Activated T-cell treated with anti-CD3 and anti-CD28 coated beads, Interleukin-2, amount 50 U/mL, for 24 hours (primary cell): Measurements from ENCODE around the gene RALGPS1.

Experiments
- DNase-seq: peaks from one replicate; pipeline ENCODE4 v3.0.0-alpha.2; 2020
- H3K27ac Mint-ChIP-seq: 2 replicates; pipeline ENCODE4 v1.8.0; 2020; ENCODE audit warnings: mild to moderate bottlenecking, mixed read lengths
- H3K27me3 Mint-ChIP-seq: 2 replicates; pipeline ENCODE4 v1.8.0; 2020; ENCODE audit warnings: mixed read lengths
- H3K36me3 Mint-ChIP-seq: 2 replicates; pipeline ENCODE4 v1.8.0; 2020; ENCODE audit warnings: low read depth, mixed read lengths
- H3K4me1 Mint-ChIP-seq: 2 replicates; pipeline ENCODE4 v1.8.0; 2020; ENCODE audit warnings: low read depth, mixed read lengths
- H3K4me3 Mint-ChIP-seq: 2 replicates; pipeline ENCODE4 v1.8.0; 2020; ENCODE audit warnings: mild to moderate bottlenecking, moderate library complexity, mixed read lengths
- H3K9me3 Mint-ChIP-seq: 2 replicates; pipeline ENCODE4 v1.8.0; 2020; ENCODE audit warnings: mixed read lengths

Gene RALGPS1

GRCh38 chr9:126956917-126957686 is 42.5 kb downstream of the RALGPS1 start:
- Mint-ChIP-seq H3K27me3 (peaks cover 3% of the 10 kb centered on the region), H3K36me3 (no peaks in the 10 kb centered on the region), H3K27ac (no peak overlapping the region), H3K9me3 (no peaks in the 10 kb centered on the region), H3K4me3 (no peak overlapping the region), H3K4me1 (no peaks in the 10 kb centered on the region)
- DNase-seq: no peak

DNA sequence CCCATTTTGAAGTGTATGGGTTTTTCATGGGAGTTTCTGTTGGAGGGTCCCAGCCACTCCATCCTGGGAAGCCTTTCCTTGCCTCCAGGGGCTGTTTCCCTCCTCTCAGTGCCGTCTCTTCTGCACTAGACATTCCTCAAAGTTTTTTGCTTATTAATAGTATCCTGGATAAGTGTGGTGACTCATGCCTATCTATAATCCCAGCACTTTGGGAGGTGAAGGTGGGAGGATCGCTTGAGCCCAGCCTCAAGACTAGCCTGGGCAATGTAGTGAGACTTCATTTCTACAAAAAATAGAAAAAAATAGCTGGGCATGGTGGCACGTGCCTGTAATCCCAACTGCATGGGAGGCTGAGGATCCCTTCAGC is 43.1 kb downstream of the RALGPS1 start:
- H3K27me3 Mint-ChIP-seq: peaks cover 3% of the 10 kb centered on the region
- no peaks in the 10 kb centered on the region for H3K9me3 Mint-ChIP-seq
- no peak overlapping the region for H3K4me3 Mint-ChIP-seq
- no peak overlapping the region for H3K27ac Mint-ChIP-seq
- no peaks in the 10 kb centered on the region for H3K36me3 Mint-ChIP-seq
- DNase-seq: no peak
- H3K4me1 Mint-ChIP-seq: no peaks in the 10 kb centered on the region

DNA sequence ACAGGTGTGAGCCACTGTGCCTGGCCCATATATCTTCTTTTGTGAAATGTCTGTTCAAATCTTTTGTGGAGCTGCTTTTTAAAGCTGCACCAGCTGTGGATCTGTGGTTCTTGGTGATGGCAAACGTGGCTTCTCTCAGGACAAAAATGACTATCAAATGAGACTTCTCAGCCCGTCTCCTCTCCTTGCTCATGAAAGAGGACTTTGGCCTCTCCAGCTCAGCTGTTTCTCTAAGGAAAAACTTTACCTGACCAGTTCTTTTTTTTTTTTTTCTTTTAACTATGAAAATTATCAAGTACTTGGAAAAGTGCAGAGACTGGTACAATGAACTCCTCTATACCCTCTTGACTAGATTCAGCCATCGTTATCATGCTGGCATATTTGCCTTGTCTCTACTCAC is 44.8 kb downstream of the RALGPS1 start:
- Mint-ChIP-seq H3K27ac (no peak overlapping the region), H3K4me1 (no peaks in the 10 kb centered on the region), H3K9me3 (no peaks in the 10 kb centered on the region), H3K27me3 (peaks cover 3% of the 10 kb centered on the region), H3K4me3 (no peak overlapping the region), H3K36me3 (no peaks in the 10 kb centered on the region)
- DNase-seq: no peak

DNA sequence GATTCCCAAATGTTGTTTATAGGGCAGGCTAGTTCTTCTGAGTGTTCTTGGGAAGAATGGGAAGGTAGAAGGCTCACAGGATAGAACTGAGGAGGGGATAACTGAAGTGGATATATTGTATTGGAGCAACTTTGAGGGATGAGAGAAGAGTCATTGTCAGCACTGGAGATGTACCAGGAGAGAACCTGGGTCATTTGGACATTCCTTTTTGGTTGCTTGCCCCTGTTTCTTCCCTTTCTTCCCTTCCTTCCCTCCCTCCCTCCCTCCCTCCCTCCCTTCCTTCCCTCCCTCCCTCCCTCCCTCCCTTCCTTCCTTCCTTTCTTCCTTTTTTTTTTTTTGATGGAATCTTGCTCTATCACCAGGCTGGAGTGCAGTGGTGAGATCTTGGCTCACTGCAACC is 45.3 kb downstream of the RALGPS1 start:
- Mint-ChIP-seq H3K4me3 (no peak overlapping the region), H3K9me3 (no peaks in the 10 kb centered on the region), H3K36me3 (no peaks in the 10 kb centered on the region), H3K27ac (no peak overlapping the region), H3K4me1 (no peaks in the 10 kb centered on the region), H3K27me3 (peaks cover 3% of the 10 kb centered on the region)
- DNase-seq: no peak

- no peak for DNase-seq
- H3K27ac Mint-ChIP-seq: no peak overlapping the region
Measured at GRCh38 chr9:126962336-126962735, 47.8 kb downstream of the RALGPS1 start.

GRCh38 chr9:126965077-126965476 is 50.5 kb downstream of the RALGPS1 start:
- no peaks in the 10 kb centered on the region for H3K27me3 Mint-ChIP-seq
- no peak overlapping the region for H3K27ac Mint-ChIP-seq
- no peak for DNase-seq
- H3K9me3 Mint-ChIP-seq: no peaks in the 10 kb centered on the region
- H3K4me3 Mint-ChIP-seq: no peak overlapping the region
- no peaks in the 10 kb centered on the region for H3K36me3 Mint-ChIP-seq
- H3K4me1 Mint-ChIP-seq: no peaks in the 10 kb centered on the region

More at GRCh38 chr9:126962336-126962735, 47.8 kb downstream of the RALGPS1 start:
- no peak overlapping the region for H3K4me3 Mint-ChIP-seq
- no peaks in the 10 kb centered on the region for H3K9me3 Mint-ChIP-seq
- H3K27me3 Mint-ChIP-seq: peaks cover 3% of the 10 kb centered on the region
- H3K36me3 Mint-ChIP-seq: no peaks in the 10 kb centered on the region
- H3K4me1 Mint-ChIP-seq: no peaks in the 10 kb centered on the region

GRCh38 chr9:126965541-126966428 is 51.2 kb downstream of the RALGPS1 start:
- DNase-seq: peak; percentile 60
- Mint-ChIP-seq H3K27me3 (no peaks in the 10 kb centered on the region), H3K9me3 (no peaks in the 10 kb centered on the region), H3K36me3 (no peaks in the 10 kb centered on the region), H3K4me3 (no peak overlapping the region), H3K27ac (no peak overlapping the region), H3K4me1 (no peaks in the 10 kb centered on the region)

- Mint-ChIP-seq H3K4me3 (no peak overlapping the region), H3K27me3 (peaks cover 8% of the 10 kb centered on the region), H3K4me1 (peaks cover under 1% of the 10 kb centered on the region), H3K27ac (no peak overlapping the region), H3K36me3 (no peaks in the 10 kb centered on the region), H3K9me3 (no peaks in the 10 kb centered on the region)
- no peak for DNase-seq
Measured at GRCh38 chr9:126971261-126971660, 56.7 kb downstream of the RALGPS1 start.

- no peak overlapping the region for H3K27ac Mint-ChIP-seq
- H3K27me3 Mint-ChIP-seq: peaks cover 27% of the 10 kb centered on the region
- H3K9me3 Mint-ChIP-seq: no peaks in the 10 kb centered on the region
- no peak for DNase-seq
- peaks cover 1% of the 10 kb centered on the region for H3K4me1 Mint-ChIP-seq
- H3K36me3 Mint-ChIP-seq: no peaks in the 10 kb centered on the region
- H3K4me3 Mint-ChIP-seq: no peak overlapping the region
Measured at GRCh38 chr9:126973651-126974529, 59.3 kb downstream of the RALGPS1 start.

GRCh38 chr9:126974594-126974993 is 60.0 kb downstream of the RALGPS1 start:
- H3K9me3 Mint-ChIP-seq: no peaks in the 10 kb centered on the region
- no peak for DNase-seq
- H3K36me3 Mint-ChIP-seq: no peaks in the 10 kb centered on the region
- H3K4me1 Mint-ChIP-seq: peaks cover 2% of the 10 kb centered on the region
- peaks cover 34% of the 10 kb centered on the region for H3K27me3 Mint-ChIP-seq
- no peak overlapping the region for H3K27ac Mint-ChIP-seq
- H3K4me3 Mint-ChIP-seq: no peak overlapping the region

GRCh38 chr9:126975327-126976220 is 61.0 kb downstream of the RALGPS1 start:
- Mint-ChIP-seq H3K4me3 (no peak overlapping the region), H3K27me3 (peaks cover 42% of the 10 kb centered on the region), H3K36me3 (no peaks in the 10 kb centered on the region), H3K4me1 (peaks cover 2% of the 10 kb centered on the region), H3K9me3 (no peaks in the 10 kb centered on the region), H3K27ac (no peak overlapping the region)
- DNase-seq: no peak

DNA sequence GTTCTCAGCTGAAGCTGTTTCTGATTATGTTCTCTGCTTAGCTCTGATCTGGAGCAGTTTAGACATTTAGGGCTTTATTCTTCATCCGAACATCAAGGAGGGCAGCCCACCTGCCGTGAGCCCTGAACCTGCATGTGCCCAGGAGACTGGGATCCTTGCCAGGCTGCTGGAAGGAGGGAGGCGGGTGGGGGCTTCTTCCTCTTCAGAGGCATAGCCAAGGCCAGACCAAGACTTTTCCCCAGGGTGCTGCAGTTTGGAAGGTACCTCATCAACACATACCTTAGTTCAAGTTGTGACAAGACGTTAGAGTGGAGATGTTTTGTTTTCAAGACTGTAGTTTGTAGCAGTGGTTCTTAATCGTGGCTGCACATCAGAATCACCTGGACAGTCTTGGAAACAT is 64.9 kb downstream of the RALGPS1 start:
- no peak for DNase-seq
- H3K27ac Mint-ChIP-seq: no peak overlapping the region
- H3K9me3 Mint-ChIP-seq: peaks cover 9% of the 10 kb centered on the region
- H3K27me3 Mint-ChIP-seq: peaks cover 71% of the 10 kb centered on the region
- no peak overlapping the region for H3K4me3 Mint-ChIP-seq
- H3K36me3 Mint-ChIP-seq: no peaks in the 10 kb centered on the region
- H3K4me1 Mint-ChIP-seq: peaks cover 14% of the 10 kb centered on the region

GRCh38 chr9:126980231-126980630 is 65.6 kb downstream of the RALGPS1 start:
- Mint-ChIP-seq H3K4me3 (no peak overlapping the region), H3K4me1 (peaks cover 21% of the 10 kb centered on the region), H3K9me3 (peaks cover 9% of the 10 kb centered on the region), H3K27ac (no peak overlapping the region), H3K36me3 (no peaks in the 10 kb centered on the region), H3K27me3 (peaks cover 79% of the 10 kb centered on the region)
- no peak for DNase-seq
